ENCODE data around the gene NUDT14.

NUDT14 gene

GRCh38 chr14:105210266-105211025 is 29.3 kb upstream of the NUDT14 start:
- DNase-seq (ENCODE audit: low read depth, low spot score) = no peak
- POLR2A ChIA-PET = no interaction called here
- no peak overlapping the region for H3K4me3 ChIP-seq (ENCODE audit: low read depth, low read length)
- CTCF ChIA-PET = interaction anchor here (1.5 kb wide), 2 partner anchors 9 to 280 kb away, joined by 3 to 4 read pairs; no protein-coding TSS in a partner anchor
- no peak for TF ChIP-seq CTCF (IDR thresholded peaks at IDR 0.05; ENCODE audit: insufficient read depth, low read length, missing control alignments)

DNA sequence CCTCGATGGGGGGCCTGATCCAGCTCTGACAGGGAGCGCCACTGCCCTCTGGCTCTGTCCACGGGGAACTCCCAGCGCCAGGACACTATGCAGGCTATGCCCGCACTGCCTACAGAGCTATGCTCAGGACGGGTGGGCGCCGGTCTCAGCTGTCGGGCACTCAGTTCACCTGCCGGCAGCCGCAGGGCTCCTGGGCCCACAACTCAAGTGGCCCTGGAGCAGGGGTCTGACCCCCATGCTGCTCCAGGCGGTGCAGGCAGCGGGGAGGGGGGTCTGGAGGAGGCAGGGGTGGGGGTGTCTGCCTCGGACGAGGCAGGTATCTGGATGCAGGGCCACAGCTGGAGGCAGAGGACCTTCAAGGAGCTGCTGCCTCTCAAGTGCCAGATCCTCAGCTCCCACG is 28.5 kb upstream of the NUDT14 start:
- H3K4me3 ChIP-seq (ENCODE audit: low read depth, low read length) = no peak overlapping the region
- ChIA-PET CTCF (interaction anchor here (1.3 to 1.6 kb wide), 3 partner anchors 9 to 142 kb away, joined by 3 to 4 read pairs (median 3); no protein-coding TSS in a partner anchor), POLR2A (no interaction called here)
- no peak for TF ChIP-seq CTCF (IDR thresholded peaks at IDR 0.05; ENCODE audit: insufficient read depth, low read length, missing control alignments)
- DNase-seq (ENCODE audit: low read depth, low spot score) = no peak

DNA sequence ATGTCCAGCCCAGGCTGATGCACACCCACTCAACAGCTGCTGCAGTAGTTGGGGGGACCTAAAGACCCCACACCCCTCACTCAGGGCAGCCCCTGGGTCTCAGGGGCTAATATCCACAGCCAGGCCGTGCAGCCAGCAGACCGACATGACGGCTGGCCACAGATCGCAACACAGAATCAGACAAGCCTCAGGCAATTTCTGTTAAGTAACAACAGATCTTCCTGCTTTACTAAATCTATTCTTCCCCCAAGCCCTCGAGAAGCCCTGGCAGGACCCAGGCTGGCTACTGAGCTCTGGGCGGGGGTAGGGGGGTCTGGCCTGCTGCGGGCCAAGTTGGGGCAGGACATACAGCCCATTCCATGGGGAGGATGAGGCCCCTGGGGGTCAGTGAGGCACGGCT is 28.0 kb upstream of the NUDT14 start:
- no peak for TF ChIP-seq CTCF (IDR thresholded peaks at IDR 0.05; ENCODE audit: insufficient read depth, low read length, missing control alignments)
- DNase-seq (ENCODE audit: low read depth, low spot score) = no peak
- ChIA-PET CTCF (interaction anchor here (1.1 to 1.6 kb wide), 4 partner anchors 8 to 143 kb away, joined by 3 to 4 read pairs (median 3); no protein-coding TSS in a partner anchor), POLR2A (no interaction called here)
- no peak overlapping the region for H3K4me3 ChIP-seq (ENCODE audit: low read depth, low read length)

DNA sequence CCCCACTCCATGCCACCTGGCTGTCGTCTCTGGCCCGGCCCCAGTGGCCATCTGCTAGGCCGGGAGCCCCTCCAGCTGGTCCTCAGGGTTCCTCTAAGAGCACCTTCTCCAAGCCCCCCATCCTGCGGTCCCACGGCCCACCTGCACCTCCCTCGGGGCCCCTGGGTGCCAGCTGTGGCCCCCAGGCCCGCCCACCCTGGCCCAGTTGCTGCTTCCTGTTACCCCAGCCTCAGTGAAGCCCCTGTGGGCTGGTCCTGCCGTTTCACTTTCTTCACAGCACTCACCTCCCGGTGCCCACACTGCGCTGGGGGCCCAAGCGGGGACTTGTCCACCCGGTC is 27.6 kb upstream of the NUDT14 start:
- DNase-seq (ENCODE audit: low read depth, low spot score) = no peak
- ChIA-PET CTCF (interaction anchor here (1.1 to 1.6 kb wide), 3 partner anchors 17 to 143 kb away, joined by 3 to 4 read pairs (median 3); no protein-coding TSS in a partner anchor), POLR2A (no interaction called here)
- no peak overlapping the region for H3K4me3 ChIP-seq (ENCODE audit: low read depth, low read length)
- no peak for TF ChIP-seq CTCF (IDR thresholded peaks at IDR 0.05; ENCODE audit: insufficient read depth, low read length, missing control alignments)

GRCh38 chr14:105207996-105208737 is 27.1 kb upstream of the NUDT14 start:
- POLR2A ChIA-PET = no interaction called here
- CTCF ChIA-PET = interaction anchor here (1.1 to 1.6 kb wide), 2 partner anchors 17 to 118 kb away, joined by 3 to 4 read pairs; no protein-coding TSS in a partner anchor
- no peak overlapping the region for H3K4me3 ChIP-seq (ENCODE audit: low read depth, low read length)
- DNase-seq (ENCODE audit: low read depth, low spot score) = no peak
- TF ChIP-seq CTCF (IDR thresholded peaks at IDR 0.05; ENCODE audit: insufficient read depth, low read length, missing control alignments) = no peak

DNA sequence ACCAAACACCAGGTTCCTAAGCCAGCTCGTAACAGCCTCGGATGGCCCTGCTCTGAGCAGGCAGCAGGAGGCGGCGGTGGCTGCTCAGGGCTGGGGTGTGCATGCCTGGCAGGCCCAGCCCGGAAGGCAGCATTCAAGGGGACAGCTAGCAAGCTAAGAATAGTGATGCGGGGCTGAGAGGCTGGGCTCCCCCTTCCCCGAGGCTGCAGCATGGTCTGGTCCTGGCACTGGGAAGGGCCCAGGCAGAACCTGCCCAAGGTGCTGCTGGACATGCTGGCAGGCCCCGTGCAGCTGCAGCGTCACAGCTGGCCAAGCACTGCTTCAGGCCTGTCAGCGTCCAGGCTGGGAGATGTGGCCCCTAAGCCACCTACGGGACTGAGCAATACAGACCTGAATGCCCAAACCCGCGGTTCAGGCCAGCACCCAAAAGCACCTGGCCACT is 26.4 kb upstream of the NUDT14 start:
- peak; percentile 5 for TF ChIP-seq CTCF (IDR thresholded peaks at IDR 0.05; ENCODE audit: insufficient read depth, low read length, missing control alignments)
- POLR2A ChIA-PET = no interaction called here
- CTCF ChIA-PET = interaction anchor here (0.9 to 1.0 kb wide), 3 partner anchors 74 to 145 kb away, joined by 3 read pairs; no protein-coding TSS in a partner anchor
- no peak for DNase-seq (ENCODE audit: low read depth, low spot score)
- no peak overlapping the region for H3K4me3 ChIP-seq (ENCODE audit: low read depth, low read length)
